GM21367 (cell line): ENCODE data around the gene GUCA1C.

Experiments used
- ATAC-seq: cut with Tn5 transposase; IDR thresholded peaks from one replicate; pipeline ENCODE4 v1.9.1; 2021; ENCODE audit not compliant: unreplicated experiment

Gene GUCA1C

GRCh38 chr3:108914774-108915641 lies 38.7 kb downstream of the GUCA1C start:
- peak; percentile 98 for ATAC-seq

- ATAC-seq, result no peak
Observed at GRCh38 chr3:108909799-108910198, 43.9 kb downstream of the GUCA1C start.

- ATAC-seq, result no peak
Observed at GRCh38 chr3:108907194-108907593, 46.5 kb downstream of the GUCA1C start.

- no peak for ATAC-seq
Observed at GRCh38 chr3:108899530-108899929, 54.1 kb downstream of the GUCA1C start.

DNA sequence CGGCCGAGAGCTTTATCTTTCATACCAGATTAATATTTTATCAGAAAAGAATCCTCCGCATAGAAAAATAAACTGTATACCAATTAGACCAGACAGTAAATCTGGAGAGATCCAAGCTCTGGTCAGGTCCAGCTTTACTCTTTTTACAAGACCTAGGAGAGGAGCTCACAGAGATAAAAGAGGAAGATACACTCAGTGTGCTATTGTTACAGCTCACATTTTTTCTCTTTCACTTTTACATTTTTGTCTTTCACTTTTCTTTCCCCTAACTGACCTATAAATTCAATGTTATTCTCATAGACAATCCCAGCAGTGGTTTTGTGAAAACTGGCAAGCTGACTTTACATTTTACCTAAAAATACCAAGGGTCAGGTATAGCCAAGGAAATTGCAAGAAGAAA lies 55.8 kb downstream of the GUCA1C start:
- peak; percentile 81 for ATAC-seq

DNA sequence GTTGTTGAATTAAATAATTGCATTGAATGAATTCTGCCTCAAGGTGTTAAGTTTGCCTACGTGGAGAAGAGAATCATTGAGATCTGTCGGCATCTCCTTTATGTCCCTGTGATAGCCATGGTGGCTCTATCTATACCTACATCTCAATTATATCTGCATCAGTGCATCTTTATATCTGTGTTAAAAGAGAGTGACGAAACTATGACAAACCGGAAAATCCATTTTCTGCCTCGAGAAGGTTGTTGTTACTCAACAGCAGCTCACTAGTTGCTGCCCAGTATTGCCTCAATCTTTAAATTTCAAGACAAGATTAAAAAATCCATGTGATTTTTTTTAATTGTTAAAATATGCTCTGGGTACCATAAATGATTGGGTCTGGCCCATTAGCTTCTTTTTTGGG lies 58.7 kb downstream of the GUCA1C start:
- ATAC-seq, result no peak

- no peak for ATAC-seq
Observed at GRCh38 chr3:108891833-108892232, 61.8 kb downstream of the GUCA1C start.

- ATAC-seq, result no peak
Observed at GRCh38 chr3:108887777-108888176, 65.9 kb downstream of the GUCA1C start.

DNA sequence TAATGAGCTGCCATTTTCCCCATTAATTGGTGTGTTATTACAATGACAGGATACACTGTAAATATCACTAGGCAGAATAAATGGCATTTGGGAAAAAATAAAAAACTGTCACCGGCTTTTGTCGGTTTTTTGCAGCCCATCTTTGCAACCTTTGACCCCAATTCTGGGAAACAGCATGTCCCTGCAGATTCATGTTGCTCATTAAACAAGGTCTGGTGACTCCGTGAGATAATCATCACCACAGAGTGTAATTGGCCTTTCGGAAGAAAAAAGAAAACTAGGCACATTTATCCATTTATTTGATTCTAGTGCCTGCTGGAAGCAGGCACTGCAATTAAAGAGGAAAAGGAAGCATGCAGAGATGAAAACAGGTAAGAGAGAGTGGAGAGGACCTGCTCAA lies 66.6 kb downstream of the GUCA1C start:
- ATAC-seq, result no peak

- ATAC-seq, result no peak
Observed at GRCh38 chr3:108883373-108883772, 70.3 kb downstream of the GUCA1C start.

- no peak for ATAC-seq
Observed at GRCh38 chr3:108882762-108883161, 70.9 kb downstream of the GUCA1C start.

- ATAC-seq, result no peak
Observed at GRCh38 chr3:108879915-108880314, 73.8 kb downstream of the GUCA1C start.

- ATAC-seq, result no peak
Observed at GRCh38 chr3:108877901-108878300, 75.8 kb downstream of the GUCA1C start.

DNA sequence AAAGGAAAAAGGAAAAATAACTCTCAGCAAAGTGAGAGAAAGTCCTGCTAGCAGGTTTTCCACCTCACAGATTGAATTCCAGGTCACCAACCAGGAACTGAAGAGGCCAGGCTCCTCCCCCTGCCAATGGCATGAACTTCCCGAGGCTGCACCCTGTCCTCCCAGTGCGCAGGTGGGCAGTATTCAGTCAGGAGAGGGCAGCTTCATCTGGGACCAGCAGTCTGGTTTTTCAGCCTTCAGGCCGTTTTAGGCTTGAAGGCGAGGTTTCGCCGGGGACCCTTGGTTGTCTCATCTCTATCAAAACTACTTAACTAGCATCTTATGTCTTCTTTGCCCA lies 89.9 kb downstream of the GUCA1C start:
- no peak for ATAC-seq

GRCh38 chr3:108862865-108863798 lies 90.5 kb downstream of the GUCA1C start:
- ATAC-seq, result peak; percentile 53

DNA sequence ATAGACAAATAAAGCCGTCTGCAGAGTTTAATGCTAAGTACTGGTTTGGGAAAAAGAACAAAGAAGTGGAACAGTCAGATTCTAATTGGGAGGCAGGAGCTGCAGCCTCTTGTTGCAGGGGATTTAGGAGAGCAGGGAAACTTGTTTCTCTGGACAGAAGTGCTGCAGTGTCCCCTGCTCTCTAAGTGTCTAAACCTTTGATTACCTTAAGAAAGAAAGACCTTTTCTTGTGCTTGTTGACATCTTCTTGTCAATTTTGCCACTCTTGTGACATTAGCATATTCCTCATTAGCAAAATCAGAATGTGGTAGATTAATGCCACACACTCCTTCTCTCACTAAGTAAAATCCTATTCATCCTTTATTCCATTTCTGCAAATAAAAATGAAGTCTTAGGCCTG lies 92.3 kb downstream of the GUCA1C start:
- no peak for ATAC-seq
